Measurements from ENCODE around the gene CHI3L1.

DNA sequence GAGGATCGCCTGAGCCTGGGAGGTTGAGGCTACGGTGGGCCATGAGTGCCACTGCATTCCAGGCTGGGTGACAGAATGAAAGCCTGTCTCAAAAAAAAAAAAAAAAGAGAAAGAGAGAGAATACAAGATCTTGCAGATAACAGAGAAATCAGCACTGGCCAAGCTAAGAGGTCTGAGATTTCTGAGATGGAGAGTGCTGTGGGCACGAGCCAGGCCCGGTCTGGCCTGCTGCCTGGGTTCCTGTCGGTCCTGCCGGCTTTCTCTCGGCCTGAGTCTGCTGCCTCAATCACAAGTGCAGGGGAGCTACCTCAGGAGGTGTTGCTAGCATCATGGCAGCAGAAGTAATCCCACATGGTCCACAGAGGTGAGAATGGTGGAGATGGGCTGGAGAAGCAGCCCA lies 40.0 kb downstream of the CHI3L1 start:
- TF ChIP-seq, protein P1, sequence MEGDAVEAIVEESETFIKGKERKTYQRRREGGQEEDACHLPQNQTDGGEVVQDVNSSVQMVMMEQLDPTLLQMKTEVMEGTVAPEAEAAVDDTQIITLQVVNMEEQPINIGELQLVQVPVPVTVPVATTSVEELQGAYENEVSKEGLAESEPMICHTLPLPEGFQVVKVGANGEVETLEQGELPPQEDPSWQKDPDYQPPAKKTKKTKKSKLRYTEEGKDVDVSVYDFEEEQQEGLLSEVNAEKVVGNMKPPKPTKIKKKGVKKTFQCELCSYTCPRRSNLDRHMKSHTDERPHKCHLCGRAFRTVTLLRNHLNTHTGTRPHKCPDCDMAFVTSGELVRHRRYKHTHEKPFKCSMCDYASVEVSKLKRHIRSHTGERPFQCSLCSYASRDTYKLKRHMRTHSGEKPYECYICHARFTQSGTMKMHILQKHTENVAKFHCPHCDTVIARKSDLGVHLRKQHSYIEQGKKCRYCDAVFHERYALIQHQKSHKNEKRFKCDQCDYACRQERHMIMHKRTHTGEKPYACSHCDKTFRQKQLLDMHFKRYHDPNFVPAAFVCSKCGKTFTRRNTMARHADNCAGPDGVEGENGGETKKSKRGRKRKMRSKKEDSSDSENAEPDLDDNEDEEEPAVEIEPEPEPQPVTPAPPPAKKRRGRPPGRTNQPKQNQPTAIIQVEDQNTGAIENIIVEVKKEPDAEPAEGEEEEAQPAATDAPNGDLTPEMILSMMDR (IDR thresholded peaks at IDR 0.05), result no peak
- no peak for TF ChIP-seq ZFX (IDR thresholded peaks at IDR 0.05; ENCODE audit: borderline replicate concordance)
